CD4-positive, alpha-beta T cell treated with Interleukin-6 at 100 ng/mL for 8 hours (primary cell): ENCODE measurements around the gene TIGIT.

Experiments used
- DNase-seq: peaks from one replicate; pipeline ENCODE4 v3.0.0-alpha.2; 2020; ENCODE audit warnings: mixed read lengths, low spot score

TIGIT gene

DNA sequence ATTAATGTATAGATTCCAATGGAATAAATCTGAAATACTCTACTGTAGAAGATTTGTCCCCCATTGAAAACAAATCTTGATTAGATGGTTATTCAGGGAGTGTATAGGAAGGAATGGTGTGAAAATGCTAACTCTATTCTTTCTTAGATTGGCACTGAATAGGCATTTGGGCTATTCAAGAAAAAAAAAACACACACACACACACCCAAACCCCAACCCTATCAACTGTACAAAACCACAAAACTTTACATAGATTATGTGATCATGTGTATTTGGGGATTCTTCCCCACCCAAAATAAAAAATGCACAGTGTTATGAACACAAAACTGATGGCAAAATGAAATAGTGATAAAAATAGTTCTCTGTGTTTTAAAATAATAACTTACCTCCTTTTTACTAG, 61.8 kb downstream of the TIGIT start:
- no peak for DNase-seq

DNA sequence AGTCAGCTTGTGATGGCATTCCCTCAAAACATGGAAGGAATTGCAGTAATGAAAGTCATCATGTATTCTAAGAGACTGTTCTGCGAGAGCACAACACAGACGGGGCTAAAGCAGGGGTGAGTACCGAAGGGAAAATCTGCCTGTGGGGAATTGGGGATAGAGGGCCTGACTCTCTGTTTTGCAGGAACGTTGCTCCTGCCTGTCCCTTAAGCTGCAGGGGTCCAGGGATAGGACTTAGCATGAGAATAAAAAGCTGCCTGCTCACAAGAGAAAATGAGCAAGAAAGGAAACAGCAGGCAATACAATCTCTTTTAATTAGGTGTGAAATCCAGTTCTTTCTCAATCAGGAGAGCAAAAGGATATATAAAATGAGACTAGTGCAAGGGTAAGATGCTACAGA, 62.2 kb downstream of the TIGIT start:
- no peak for DNase-seq

DNA sequence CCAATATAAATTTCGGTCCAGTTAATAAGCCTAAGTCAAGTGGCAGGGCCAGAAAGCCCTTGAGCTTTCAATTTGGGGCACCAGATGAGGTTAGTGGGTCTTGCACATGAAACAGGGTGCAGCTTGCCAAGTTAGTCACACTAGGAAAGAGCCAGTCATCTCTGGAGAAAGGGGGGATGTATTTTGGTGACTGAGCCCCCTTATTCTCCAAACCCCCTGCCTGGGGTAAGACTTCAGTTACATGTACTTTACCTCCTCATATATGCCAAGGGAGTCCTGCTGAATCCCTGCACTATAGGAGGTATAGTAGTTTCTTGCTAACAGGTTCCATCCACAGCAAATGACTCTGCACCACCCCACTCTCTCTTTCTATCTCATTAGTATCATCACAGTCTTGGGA, 62.7 kb downstream of the TIGIT start:
- DNase-seq: no peak
